ENCODE data around the gene MITF.

The MITF gene

DNA sequence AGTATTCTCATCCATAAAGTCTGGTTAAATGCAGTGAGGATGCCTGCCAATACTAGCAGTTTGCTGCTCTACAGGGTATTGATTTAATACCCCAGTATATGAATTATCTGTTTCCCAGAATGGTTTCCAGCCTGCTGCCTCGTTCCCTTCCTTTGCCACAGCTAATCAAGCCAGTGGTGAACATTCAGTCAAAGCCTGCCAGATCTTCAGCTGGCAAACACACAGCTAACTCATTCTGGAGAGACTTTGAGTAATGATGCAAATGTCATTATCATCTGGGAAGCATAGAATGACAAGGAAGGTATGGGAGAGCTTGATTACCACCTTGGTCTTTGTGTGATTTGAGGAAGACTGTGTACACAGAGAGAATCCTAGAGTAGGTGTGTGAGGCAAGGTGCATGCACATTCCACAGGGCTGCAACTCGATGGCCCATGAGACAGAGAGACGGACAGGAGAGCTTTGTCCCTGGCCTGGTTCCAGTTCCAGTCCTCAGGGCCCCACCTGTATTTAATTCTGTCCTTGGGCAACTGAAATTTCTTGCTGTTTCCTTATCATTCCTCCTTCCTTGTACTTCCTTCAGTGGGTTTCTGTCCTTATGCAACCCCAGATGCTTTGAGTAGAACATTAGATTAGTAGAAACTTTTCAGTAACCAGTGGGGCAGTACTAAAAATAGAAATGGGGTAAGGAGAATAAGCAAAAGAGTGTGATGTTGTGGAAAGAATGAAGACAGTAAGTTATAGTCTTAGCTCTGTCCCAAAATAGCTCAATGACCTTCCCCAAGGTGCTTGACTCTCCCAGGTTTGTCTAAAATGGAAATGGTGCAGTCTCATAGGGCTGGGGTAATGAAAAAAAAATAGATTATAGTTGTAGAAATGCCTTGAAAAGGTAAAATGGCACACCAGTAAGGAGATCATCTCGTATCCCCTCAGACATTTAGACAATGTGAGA lies 72.5 kb downstream of the MITF start:
- H3K27ac ChIP-seq (ENCODE audit: low read length): no peak overlapping the region
- WGBS (ENCODE audit: insufficient coverage, insufficient read length): no CpG with 5 or more reads among the region's 4 CpGs
- H3K4me3 ChIP-seq (ENCODE audit: low read length): no peak overlapping the region
- no peaks in the 10 kb centered on the region for H3K27me3 ChIP-seq (ENCODE audit: control insufficient read depth, insufficient read depth, low read length)
- H3K9me3 ChIP-seq (ENCODE audit: control insufficient read depth, insufficient read depth, low read length): no peaks in the 10 kb centered on the region
- H3K4me1 ChIP-seq (ENCODE audit: control insufficient read depth, insufficient read depth, low read length): no peaks in the 10 kb centered on the region
- no peaks in the 10 kb centered on the region for H3K36me3 ChIP-seq (ENCODE audit: control insufficient read depth, insufficient read depth, low read length)
- no peak for DNase-seq (ENCODE audit: low read depth, low spot score)

GRCh38 chr3:69815970-69816369 lies 76.7 kb downstream of the MITF start:
- no peaks in the 10 kb centered on the region for H3K27me3 ChIP-seq (ENCODE audit: control insufficient read depth, insufficient read depth, low read length)
- H3K36me3 ChIP-seq (ENCODE audit: control insufficient read depth, insufficient read depth, low read length): no peaks in the 10 kb centered on the region
- no peak for DNase-seq (ENCODE audit: low read depth, low spot score)
- H3K9me3 ChIP-seq (ENCODE audit: control insufficient read depth, insufficient read depth, low read length): no peaks in the 10 kb centered on the region
- WGBS (ENCODE audit: insufficient coverage, insufficient read length): no CpG with 5 or more reads among the region's 1 CpG
- H3K27ac ChIP-seq (ENCODE audit: low read length): no peak overlapping the region
- H3K4me1 ChIP-seq (ENCODE audit: control insufficient read depth, insufficient read depth, low read length): no peaks in the 10 kb centered on the region
- H3K4me3 ChIP-seq (ENCODE audit: low read length): no peak overlapping the region

DNA sequence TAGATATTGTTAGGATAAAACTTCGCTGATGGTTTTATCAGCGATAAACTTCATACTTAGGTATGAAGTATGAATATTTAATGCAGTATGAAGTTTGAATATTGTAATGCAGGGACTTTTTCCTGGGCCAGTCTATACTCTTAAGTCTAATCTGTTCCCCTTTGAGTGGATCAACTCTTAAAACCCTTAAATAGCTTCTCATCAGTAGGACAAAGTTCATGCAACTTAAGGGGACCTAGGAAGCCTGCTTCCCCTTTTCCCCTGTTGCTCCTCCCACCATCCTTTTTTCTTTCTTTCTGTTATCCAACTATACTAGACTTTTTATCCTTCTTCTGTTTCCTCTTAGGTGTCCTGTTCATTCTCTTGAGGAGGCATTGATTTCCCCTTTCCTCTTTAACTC lies 78.7 kb downstream of the MITF start:
- no peak overlapping the region for H3K4me3 ChIP-seq (ENCODE audit: low read length)
- no peaks in the 10 kb centered on the region for H3K9me3 ChIP-seq (ENCODE audit: control insufficient read depth, insufficient read depth, low read length)
- DNase-seq (ENCODE audit: low read depth, low spot score): no peak
- no peaks in the 10 kb centered on the region for H3K4me1 ChIP-seq (ENCODE audit: control insufficient read depth, insufficient read depth, low read length)
- H3K27me3 ChIP-seq (ENCODE audit: control insufficient read depth, insufficient read depth, low read length): no peaks in the 10 kb centered on the region
- H3K36me3 ChIP-seq (ENCODE audit: control insufficient read depth, insufficient read depth, low read length): no peaks in the 10 kb centered on the region
- WGBS (ENCODE audit: insufficient coverage, insufficient read length): no CpG with 5 or more reads among the region's 2 CpGs
- no peak overlapping the region for H3K27ac ChIP-seq (ENCODE audit: low read length)

DNA sequence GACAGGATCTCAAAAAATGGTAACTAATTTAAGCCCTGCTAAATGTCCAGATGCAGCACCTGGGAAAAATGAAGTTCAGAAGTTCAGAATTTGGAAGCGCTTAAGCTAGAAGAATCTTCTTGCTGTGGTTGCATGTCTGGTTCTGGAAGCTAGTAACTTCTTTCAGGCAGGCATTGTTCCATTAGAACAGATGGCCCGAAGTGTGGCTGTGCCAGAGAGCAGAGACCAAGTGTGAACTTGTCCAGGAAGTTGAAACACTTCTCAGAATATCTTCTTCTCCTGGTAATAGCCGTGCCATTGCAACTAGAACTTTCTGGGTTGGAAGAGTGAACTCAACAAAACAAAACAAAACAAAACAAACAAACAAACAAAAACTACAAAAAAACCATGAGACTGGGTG lies 80.0 kb downstream of the MITF start:
- no peak overlapping the region for H3K4me3 ChIP-seq (ENCODE audit: low read length)
- no peak for DNase-seq (ENCODE audit: low read depth, low spot score)
- no peaks in the 10 kb centered on the region for H3K9me3 ChIP-seq (ENCODE audit: control insufficient read depth, insufficient read depth, low read length)
- H3K27me3 ChIP-seq (ENCODE audit: control insufficient read depth, insufficient read depth, low read length): no peaks in the 10 kb centered on the region
- no CpG with 5 or more reads among the region's 3 CpGs for WGBS (ENCODE audit: insufficient coverage, insufficient read length)
- H3K36me3 ChIP-seq (ENCODE audit: control insufficient read depth, insufficient read depth, low read length): no peaks in the 10 kb centered on the region
- H3K27ac ChIP-seq (ENCODE audit: low read length): no peak overlapping the region
- H3K4me1 ChIP-seq (ENCODE audit: control insufficient read depth, insufficient read depth, low read length): no peaks in the 10 kb centered on the region

DNA sequence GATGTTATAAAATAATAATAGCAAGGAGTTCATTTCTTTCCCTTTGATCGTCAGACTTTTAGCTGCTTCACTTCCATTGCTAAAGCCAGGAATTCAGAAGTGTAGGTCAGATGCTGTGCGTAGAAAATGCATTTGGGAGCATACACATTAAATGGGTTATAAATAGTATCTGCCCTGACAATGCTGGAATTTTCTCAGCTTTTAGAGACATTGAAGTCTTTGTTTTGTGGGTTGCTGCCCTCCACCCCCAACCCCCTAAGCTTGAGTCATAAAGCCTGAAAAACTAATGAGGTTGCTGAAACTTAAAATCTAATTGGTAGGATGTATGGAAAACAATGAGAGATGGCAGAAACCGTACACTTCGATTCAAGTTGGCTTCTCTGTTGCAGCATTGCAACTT lies 81.9 kb downstream of the MITF start:
- DNase-seq (ENCODE audit: low read depth, low spot score): no peak
- Histone ChIP-seq H3K27ac (ENCODE audit: low read length) (no peak overlapping the region), H3K4me3 (ENCODE audit: low read length) (no peak overlapping the region), H3K9me3 (ENCODE audit: control insufficient read depth, insufficient read depth, low read length) (no peaks in the 10 kb centered on the region), H3K36me3 (ENCODE audit: control insufficient read depth, insufficient read depth, low read length) (no peaks in the 10 kb centered on the region), H3K27me3 (ENCODE audit: control insufficient read depth, insufficient read depth, low read length) (no peaks in the 10 kb centered on the region), H3K4me1 (ENCODE audit: control insufficient read depth, insufficient read depth, low read length) (no peaks in the 10 kb centered on the region)
- WGBS (ENCODE audit: insufficient coverage, insufficient read length): no CpG with 5 or more reads among the region's 4 CpGs

GRCh38 chr3:69823743-69824142 lies 84.5 kb downstream of the MITF start:
- WGBS (ENCODE audit: insufficient coverage, insufficient read length): no CpG with 5 or more reads among the region's 1 CpG
- no peaks in the 10 kb centered on the region for H3K9me3 ChIP-seq (ENCODE audit: control insufficient read depth, insufficient read depth, low read length)
- no peak overlapping the region for H3K27ac ChIP-seq (ENCODE audit: low read length)
- no peak overlapping the region for H3K4me3 ChIP-seq (ENCODE audit: low read length)
- H3K27me3 ChIP-seq (ENCODE audit: control insufficient read depth, insufficient read depth, low read length): no peaks in the 10 kb centered on the region
- no peaks in the 10 kb centered on the region for H3K36me3 ChIP-seq (ENCODE audit: control insufficient read depth, insufficient read depth, low read length)
- H3K4me1 ChIP-seq (ENCODE audit: control insufficient read depth, insufficient read depth, low read length): no peaks in the 10 kb centered on the region
- no peak for DNase-seq (ENCODE audit: low read depth, low spot score)

DNA sequence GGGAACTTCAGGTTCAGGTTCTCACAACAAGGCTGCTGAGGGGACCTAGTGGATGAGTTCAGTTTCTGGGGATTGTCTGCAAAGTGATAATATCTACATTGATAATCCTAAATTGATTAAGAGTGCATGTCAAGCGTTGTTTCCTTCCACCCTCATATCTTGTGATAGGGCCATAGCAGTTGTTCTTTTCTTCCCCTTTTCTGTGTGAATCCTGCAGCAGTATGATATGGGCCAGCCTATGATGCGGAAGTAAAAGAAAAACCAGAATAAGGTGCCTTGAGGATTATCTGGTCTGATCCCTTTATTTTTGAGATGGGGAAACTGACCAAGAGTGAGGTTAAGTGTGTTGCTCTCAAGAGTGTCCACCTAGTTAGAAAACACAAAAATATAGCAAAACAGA lies 86.2 kb downstream of the MITF start:
- no peaks in the 10 kb centered on the region for H3K27me3 ChIP-seq (ENCODE audit: control insufficient read depth, insufficient read depth, low read length)
- H3K36me3 ChIP-seq (ENCODE audit: control insufficient read depth, insufficient read depth, low read length): no peaks in the 10 kb centered on the region
- no peaks in the 10 kb centered on the region for H3K4me1 ChIP-seq (ENCODE audit: control insufficient read depth, insufficient read depth, low read length)
- DNase-seq (ENCODE audit: low read depth, low spot score): no peak
- H3K4me3 ChIP-seq (ENCODE audit: low read length): no peak overlapping the region
- WGBS (ENCODE audit: insufficient coverage, insufficient read length): no CpG with 5 or more reads among the region's 2 CpGs
- H3K9me3 ChIP-seq (ENCODE audit: control insufficient read depth, insufficient read depth, low read length): no peaks in the 10 kb centered on the region
- H3K27ac ChIP-seq (ENCODE audit: low read length): no peak overlapping the region

DNA sequence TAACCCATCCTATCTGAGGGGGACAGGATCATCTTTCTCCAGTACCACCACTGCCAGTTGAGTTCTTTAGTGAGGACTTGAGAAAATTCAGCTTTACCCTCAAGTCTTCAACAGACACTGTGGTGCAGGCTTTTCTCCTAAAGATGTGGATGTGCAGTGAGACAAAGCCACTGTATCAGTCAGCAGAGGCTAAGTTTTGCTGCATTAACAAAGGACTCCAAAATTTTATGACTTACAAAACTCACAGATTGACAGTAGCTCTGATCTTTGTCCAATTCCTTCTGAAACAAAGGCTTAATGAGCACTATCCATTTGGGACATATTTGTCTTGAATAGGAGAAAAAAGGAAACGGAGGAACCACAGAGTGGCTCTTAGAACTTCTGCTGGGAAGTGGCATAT lies 87.9 kb downstream of the MITF start:
- no peaks in the 10 kb centered on the region for H3K4me1 ChIP-seq (ENCODE audit: control insufficient read depth, insufficient read depth, low read length)
- no peaks in the 10 kb centered on the region for H3K36me3 ChIP-seq (ENCODE audit: control insufficient read depth, insufficient read depth, low read length)
- no peak for DNase-seq (ENCODE audit: low read depth, low spot score)
- no peaks in the 10 kb centered on the region for H3K27me3 ChIP-seq (ENCODE audit: control insufficient read depth, insufficient read depth, low read length)
- WGBS (ENCODE audit: insufficient coverage, insufficient read length): no CpG with 5 or more reads among the region's 1 CpG
- H3K9me3 ChIP-seq (ENCODE audit: control insufficient read depth, insufficient read depth, low read length): no peaks in the 10 kb centered on the region
- no peak overlapping the region for H3K4me3 ChIP-seq (ENCODE audit: low read length)
- no peak overlapping the region for H3K27ac ChIP-seq (ENCODE audit: low read length)

GRCh38 chr3:69828817-69829216 lies 89.6 kb downstream of the MITF start:
- H3K27me3 ChIP-seq (ENCODE audit: control insufficient read depth, insufficient read depth, low read length): no peaks in the 10 kb centered on the region
- H3K9me3 ChIP-seq (ENCODE audit: control insufficient read depth, insufficient read depth, low read length): no peaks in the 10 kb centered on the region
- no peaks in the 10 kb centered on the region for H3K4me1 ChIP-seq (ENCODE audit: control insufficient read depth, insufficient read depth, low read length)
- H3K4me3 ChIP-seq (ENCODE audit: low read length): no peak overlapping the region
- no peaks in the 10 kb centered on the region for H3K36me3 ChIP-seq (ENCODE audit: control insufficient read depth, insufficient read depth, low read length)
- no peak for DNase-seq (ENCODE audit: low read depth, low spot score)
- H3K27ac ChIP-seq (ENCODE audit: low read length): no peak overlapping the region
- WGBS (ENCODE audit: insufficient coverage, insufficient read length): no CpG with 5 or more reads among the region's 2 CpGs

GRCh38 chr3:69830147-69830546 lies 90.9 kb downstream of the MITF start:
- WGBS (ENCODE audit: insufficient coverage, insufficient read length): no CpG with 5 or more reads among the region's 3 CpGs
- Histone ChIP-seq H3K4me1 (ENCODE audit: control insufficient read depth, insufficient read depth, low read length) (no peaks in the 10 kb centered on the region), H3K4me3 (ENCODE audit: low read length) (no peak overlapping the region), H3K36me3 (ENCODE audit: control insufficient read depth, insufficient read depth, low read length) (no peaks in the 10 kb centered on the region), H3K27ac (ENCODE audit: low read length) (no peak overlapping the region), H3K9me3 (ENCODE audit: control insufficient read depth, insufficient read depth, low read length) (no peaks in the 10 kb centered on the region), H3K27me3 (ENCODE audit: control insufficient read depth, insufficient read depth, low read length) (no peaks in the 10 kb centered on the region)
- DNase-seq (ENCODE audit: low read depth, low spot score): no peak

GRCh38 chr3:69831737-69832136 lies 92.5 kb downstream of the MITF start:
- DNase-seq (ENCODE audit: low read depth, low spot score): no peak
- Histone ChIP-seq H3K36me3 (ENCODE audit: control insufficient read depth, insufficient read depth, low read length) (no peaks in the 10 kb centered on the region), H3K27ac (ENCODE audit: low read length) (no peak overlapping the region), H3K9me3 (ENCODE audit: control insufficient read depth, insufficient read depth, low read length) (no peaks in the 10 kb centered on the region), H3K27me3 (ENCODE audit: control insufficient read depth, insufficient read depth, low read length) (no peaks in the 10 kb centered on the region), H3K4me3 (ENCODE audit: low read length) (no peak overlapping the region), H3K4me1 (ENCODE audit: control insufficient read depth, insufficient read depth, low read length) (no peaks in the 10 kb centered on the region)
- WGBS (ENCODE audit: insufficient coverage, insufficient read length): no CpG with 5 or more reads among the region's 5 CpGs

Measured in iPS DF 6.9 (cell line).